HG03558 (cell line): ENCODE results near the gene PRICKLE1.
A peak's percentile ranks its signal among the peaks of the same experiment; 100 is the strongest.

Experiments used
- ATAC-seq: cut with Tn5 transposase; IDR thresholded peaks from one replicate; pipeline ENCODE4 v1.9.1; 2021; ENCODE audit warnings: moderate number of reproducible peaks; ENCODE audit not compliant: unreplicated experiment; ENCODE audit errors: extremely low read depth

Gene PRICKLE1

DNA sequence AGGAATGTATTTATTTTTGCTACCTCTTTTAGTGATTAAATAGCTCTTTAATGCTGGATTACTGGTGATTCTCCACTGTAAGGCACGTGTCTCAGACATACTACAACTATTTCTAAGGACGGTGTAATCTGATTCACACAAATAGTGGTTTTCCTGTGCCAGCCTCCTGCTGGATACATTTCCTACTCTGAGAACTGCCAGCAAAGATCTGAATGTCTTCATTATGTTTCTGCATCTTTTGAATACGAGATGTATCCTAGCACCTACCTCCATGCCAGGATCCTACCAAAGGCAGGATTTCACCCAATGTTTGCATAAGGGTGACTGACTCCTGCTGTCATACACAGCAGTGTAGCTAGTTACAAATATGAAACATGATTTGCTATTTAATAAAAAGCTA, 120.6 kb downstream of the PRICKLE1 start:
- no peak for ATAC-seq

DNA sequence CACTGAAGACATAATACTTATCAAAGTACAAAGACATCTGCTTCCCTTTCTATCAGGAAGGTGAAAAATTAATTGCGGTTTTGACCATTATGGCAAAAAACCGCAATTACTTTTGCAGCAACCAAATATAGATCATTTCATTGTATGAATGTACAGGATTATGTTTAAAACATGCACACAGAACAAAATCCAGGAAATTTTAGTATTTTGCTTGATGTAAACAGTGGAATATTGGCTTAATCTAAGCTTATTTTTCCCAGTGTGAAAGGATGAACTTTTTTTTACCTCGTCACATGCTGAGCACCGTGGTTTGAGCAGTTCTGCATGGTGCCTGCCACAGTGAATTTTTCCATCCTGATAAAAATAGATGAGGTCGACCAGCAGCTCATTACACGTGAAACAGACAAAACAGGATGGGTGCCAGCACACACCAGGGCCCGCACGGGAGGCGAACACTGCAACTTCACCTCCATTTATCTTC, 121.2 kb downstream of the PRICKLE1 start:
- no peak for ATAC-seq

DNA sequence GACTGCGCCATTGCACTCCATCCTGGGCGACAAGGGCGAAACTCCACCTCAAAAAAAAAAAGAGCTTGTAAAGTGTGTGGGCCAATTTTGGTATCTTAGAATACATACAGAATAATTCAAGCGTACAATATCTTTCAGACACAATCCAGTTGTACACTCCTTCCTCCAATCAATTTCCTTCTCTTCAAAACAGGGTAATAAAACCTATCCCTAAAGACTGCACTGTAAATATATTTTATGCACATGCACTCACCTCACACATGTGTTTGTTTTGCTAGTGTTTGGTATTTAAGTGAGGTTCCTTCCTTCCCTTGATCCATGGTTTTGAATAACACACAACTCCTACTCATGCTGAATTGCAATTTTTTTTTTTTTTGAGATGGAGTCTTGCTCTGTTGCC, 125.9 kb downstream of the PRICKLE1 start:
- no peak for ATAC-seq

DNA sequence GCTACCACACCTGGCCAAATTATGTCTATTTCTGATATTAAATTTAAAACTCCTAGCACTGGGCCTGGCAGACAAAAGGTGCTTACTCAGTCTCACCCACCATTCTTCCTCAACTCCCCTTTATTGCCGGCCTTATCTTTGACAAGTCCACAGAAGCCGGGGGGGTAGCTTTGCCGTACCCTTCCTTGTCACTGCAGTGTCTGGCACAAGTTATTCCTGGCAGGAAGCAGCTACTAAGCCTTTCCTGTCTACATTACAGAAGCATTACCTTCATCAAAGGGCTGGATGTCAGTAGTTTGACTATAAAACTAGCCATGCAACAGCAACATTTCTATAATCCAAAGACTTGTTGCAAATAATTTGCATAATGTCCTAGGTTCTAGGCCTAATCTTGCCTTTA, 127.1 kb downstream of the PRICKLE1 start:
- no peak for ATAC-seq

DNA sequence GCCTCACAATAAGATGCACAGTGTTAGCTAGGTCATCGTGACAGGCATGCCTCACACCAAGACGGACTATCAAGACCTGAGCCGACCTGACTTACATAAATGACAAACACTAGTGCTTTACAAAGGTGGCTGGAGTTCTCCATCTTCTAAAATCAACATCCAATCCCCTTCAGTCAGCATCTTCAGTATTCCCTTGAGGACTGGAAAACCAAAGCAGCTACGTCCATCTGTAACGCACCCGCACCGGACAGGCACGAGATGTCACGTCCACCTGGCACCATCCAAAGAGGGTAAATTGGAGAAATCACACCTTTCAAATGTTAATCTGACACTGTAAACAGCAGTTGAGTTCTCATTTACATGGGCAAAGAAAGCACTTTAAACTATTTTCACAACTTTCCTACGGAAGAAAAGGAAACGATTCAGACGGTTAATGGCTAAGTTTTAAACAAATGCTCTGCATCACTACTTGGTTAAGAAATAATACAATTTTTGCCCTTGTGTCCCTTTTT, 130.2 kb downstream of the PRICKLE1 start:
- no peak for ATAC-seq

DNA sequence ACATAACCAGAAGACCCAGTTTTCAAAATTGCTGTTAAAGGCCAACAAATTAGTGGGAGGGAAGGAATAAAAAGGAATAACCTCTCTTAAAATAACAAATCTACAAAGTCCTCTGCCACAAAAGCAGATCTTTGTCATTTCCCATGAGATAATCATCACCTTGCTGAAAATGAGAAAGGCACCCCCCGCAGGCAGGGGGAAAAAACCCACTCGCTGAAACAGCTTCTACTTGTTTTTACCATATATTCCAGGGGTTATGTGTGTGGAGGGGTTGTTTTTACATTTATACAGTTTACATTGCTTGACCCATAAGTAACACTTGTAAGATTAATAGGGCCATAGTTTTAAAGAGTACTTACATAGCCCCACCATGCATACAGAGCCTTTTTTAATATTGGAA, 131.0 kb downstream of the PRICKLE1 start:
- ATAC-seq, result no peak

DNA sequence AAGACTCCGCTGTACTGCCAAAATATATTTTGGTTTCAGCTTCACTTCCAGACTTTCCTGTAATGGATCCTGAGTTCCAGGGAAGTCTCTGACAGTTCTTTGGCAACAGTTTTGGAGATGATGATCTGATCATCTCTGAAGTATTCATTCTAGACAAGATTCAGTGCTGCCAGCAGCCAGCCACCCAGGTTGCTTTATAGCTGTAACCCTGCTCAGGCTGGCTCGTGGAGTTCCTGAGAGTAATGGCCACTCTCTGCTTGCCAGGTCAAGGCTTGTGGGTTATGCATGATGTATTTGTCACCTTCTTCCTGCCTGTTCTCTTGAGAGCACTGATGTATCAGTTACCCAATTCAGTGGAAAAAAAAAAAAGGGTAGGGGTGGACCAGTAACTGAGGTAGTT, 139.3 kb downstream of the PRICKLE1 start:
- no peak for ATAC-seq

DNA sequence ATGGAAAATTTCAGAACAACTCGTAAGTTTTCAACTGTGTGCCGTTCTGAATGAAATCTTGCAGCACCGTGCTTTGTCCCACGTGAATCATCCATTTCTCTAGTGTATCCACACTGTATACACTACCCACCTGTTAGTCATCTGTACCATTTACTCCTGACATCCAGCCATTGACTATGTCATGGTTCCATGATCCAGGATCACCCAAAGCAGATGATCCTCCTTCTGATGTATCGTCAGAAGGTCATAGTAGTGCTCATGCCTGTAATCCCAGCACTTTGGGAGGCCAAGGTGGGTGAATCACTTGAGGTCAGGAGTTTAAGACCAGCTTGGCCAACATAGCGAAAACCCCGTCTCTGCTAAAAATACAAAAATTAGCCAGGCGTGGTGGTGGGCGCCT, 140.7 kb downstream of the PRICKLE1 start:
- ATAC-seq, result no peak

DNA sequence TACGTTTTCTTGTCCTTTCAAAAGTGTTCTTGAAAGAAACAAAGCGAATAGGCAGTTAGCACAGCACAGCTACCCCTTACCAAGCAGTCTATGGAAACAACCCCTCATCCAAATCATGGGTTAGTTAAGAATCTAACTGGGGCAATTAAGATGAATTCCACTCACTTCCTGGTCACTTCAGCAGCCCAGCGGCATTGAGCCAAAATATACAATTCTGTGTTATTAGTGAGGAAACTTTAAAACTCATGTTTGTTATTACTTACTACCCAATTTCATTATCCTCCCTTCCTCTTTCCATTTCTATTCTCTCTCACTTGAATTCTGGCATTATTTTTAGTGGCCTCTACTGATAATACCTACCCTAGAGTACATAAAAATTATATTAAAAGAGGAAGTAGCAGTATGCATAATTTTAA, 142.2 kb downstream of the PRICKLE1 start:
- no peak for ATAC-seq

DNA sequence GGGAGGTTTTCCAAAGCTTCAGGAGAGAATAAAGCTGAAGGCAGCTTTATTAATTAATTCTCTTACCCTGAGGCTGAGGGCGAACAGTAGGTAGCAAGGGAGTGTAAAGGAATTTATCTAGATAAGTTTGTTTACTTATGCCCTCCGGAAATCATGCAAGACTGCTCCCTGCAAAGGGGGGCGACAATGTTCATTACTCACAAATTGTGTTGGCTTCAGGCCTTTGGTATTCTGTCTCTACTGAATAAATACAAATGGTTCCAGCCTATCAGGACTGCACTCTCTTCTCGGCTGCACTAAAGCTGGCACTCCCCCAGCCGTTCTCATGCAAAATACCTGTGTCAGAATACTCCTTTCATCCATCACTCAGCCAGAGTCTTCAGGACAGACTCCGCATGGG, 142.8 kb downstream of the PRICKLE1 start:
- ATAC-seq, result no peak

DNA sequence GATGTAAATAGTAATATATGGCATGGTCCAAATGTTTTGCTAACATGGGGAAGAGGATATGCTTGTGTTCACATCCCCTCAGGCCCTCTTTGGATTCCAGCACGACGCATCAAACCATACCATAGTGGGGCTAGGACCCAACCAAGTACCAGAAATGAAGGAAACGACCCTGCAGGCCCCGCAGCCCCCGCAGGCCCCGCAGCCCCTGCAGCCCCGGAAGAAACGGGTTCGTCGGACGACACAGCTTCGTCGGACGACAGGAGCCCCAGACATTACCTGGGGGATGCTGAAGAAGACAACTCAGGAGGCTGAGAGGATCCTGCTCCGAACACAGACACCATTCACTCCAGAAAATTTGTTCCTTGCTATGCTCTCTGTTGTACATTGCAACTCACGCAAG, 143.7 kb downstream of the PRICKLE1 start:
- ATAC-seq, result no peak

DNA sequence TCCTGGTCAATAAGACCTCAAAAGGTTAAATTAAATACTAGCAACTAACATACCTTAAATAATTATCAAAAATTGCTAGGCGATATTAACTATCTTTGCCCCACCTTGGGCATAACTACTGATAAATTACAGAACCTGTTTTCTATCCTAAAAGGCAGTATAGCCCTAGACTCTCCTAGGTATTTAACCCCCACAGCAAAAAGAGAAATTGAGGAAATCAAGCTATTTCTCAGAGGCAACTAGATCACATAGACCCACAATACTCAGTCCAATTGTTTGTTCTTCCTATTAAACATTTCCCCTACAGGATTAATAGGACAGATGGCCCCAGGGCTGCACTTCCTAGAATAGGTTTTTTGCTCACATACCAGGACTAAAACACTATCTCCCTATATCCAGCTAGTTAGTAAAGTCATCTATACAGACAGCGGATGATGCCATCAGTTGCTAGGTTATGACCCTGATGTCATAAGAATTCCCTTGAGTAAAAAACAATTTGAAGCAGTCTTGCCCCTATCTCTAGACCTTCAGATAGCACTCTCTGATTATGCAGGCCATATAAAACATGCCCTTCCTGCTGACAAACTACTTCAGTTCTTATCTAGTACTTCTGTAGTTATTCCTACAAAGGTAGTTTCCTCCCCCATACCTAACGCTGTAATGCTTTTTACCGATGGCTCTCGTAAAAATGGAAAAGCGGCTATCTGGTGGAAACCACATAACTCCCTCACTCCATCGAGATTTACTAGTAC, 145.2 kb downstream of the PRICKLE1 start:
- no peak for ATAC-seq

DNA sequence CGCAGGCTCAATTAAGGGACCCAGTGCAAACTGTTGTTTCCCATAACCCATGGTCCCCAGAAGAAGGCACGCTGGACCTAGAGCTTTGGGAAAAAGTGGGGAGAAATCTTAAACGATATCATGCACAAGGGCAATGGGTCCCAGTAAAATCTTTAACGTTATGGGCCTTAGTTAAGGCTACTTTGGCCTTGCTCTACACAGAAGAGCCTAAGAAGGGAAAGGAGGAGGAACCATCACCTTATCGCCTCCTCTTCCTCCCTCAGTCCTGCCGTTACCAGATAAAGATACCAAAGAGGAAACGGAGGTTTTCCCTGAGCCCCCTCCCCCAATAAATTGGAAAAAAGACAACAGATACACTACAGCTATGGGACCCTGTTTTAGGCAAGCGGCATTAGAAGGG, 146.7 kb downstream of the PRICKLE1 start:
- no peak for ATAC-seq

DNA sequence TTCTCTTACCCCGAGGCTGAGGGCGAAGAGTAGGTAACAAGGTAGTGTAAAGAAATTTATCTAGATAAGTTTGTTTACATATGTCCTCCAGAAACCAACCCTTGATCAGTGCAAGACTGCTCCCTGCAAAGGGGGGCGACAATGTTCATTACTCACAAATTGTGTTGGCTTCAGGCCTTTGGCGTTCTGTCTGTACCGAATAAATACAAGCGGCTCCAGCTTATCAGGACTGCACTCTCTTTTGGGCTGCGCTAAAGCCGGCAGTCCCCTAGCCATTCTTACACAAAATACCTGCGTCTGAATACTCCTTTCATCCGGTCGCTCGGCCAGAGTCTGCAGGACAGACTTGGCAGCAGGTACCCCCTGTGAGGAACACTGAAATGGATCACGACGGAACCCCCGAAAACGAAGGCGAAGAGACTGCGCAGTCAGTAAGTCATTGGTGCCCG, 147.2 kb downstream of the PRICKLE1 start:
- no peak for ATAC-seq

DNA sequence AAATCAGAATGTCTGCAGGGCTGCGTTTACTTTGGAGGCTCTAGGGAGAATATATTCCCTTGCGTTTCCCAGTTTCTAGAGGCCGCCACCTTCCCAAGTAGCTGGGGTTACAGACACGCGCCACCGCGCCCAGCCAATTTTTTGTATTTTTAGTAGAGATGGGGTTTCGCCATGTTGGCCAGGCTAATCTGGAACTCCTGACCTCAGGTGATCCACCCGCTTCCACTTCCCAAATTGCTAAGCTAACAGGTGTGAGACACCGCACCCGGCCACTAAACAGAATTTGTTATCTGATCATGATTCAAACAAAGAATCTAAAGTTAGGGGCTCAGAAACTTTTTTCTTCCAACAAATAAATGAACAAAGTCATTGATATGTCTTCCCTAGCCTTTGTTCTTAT, 148.9 kb downstream of the PRICKLE1 start:
- no peak for ATAC-seq

DNA sequence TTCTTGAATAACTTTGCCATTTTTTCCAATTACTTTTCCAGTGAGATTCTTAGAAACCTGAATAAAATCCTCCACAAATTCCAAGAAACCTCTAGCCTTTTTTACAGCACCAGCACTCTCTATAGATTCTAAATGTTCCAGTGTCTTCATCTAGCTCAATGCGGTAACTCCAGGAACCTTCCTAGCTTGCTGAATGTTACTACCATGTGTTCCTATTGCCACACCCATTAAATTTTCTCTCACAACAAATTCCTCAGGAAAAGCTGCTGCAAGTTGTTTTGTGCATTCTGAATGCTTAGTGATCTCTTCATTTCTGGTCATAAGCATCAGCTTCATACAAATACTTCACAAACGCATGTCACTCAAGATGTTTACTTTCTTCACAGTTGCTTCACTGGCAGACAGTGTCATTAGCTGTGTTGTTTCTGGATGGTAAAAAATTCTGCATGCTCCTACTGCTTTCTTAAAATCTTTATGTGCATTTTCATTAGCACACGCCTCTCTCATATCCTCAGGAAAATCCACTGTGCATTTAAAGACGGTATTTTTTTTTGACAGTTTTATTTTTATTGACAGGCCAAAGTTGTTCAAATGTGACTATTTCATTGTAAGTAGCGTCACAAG, 156.9 kb downstream of the PRICKLE1 start:
- no peak for ATAC-seq

DNA sequence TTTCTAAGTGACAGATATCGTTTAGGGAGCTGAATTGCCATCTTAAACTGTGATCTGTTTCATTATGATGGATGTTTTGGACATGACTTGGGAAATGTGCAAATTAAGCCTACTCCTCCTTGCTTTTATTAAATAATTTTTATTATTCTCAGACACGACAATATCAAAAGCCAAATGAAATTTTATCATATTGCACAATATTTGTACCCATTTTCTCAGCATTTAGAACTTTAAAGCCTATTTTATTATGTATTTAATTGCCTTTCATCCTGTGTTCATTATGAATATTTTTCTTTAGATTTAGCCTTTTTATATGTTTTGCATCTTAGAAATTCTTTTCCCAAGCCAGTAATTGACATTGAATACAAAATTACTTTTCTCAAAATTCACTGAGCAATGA, 160.7 kb downstream of the PRICKLE1 start:
- ATAC-seq, result no peak

DNA sequence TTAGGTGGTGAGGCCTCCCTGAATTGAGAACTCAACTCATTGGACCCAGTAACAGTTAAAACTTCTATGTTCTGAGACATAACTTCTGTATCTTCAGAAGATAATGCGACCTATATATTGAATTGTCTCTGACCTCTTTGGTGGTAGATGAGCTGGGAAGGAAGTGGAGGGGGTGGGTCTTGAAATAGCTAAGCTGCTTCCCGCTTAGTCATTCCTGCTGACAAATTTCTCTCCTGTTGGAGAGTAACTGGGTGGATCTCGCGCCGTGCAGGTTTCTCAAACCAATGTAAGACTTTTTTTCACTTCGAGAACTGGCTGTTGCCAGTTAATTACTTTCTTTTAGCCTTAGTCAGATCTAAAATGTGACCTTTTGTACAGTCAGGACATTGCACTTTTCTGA, 162.8 kb downstream of the PRICKLE1 start:
- no peak for ATAC-seq

DNA sequence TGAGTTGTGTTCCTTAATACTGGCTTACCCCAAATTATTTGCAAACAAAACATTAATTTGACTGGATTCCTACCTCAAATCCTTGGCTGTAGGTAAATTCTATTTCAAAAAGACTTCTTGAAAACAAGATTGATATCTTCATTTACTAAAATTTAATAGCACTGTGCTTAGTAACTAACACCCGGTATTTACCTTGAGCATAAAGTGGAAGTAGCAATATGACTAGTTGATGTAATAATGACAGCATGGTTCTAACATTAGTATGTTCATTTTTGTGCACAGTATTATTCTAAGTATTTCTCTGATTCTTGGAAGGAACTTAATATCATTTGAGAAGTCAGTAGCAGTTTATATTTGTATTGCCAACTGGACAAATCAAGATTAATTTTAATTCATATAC, 166.8 kb downstream of the PRICKLE1 start:
- ATAC-seq, result no peak

DNA sequence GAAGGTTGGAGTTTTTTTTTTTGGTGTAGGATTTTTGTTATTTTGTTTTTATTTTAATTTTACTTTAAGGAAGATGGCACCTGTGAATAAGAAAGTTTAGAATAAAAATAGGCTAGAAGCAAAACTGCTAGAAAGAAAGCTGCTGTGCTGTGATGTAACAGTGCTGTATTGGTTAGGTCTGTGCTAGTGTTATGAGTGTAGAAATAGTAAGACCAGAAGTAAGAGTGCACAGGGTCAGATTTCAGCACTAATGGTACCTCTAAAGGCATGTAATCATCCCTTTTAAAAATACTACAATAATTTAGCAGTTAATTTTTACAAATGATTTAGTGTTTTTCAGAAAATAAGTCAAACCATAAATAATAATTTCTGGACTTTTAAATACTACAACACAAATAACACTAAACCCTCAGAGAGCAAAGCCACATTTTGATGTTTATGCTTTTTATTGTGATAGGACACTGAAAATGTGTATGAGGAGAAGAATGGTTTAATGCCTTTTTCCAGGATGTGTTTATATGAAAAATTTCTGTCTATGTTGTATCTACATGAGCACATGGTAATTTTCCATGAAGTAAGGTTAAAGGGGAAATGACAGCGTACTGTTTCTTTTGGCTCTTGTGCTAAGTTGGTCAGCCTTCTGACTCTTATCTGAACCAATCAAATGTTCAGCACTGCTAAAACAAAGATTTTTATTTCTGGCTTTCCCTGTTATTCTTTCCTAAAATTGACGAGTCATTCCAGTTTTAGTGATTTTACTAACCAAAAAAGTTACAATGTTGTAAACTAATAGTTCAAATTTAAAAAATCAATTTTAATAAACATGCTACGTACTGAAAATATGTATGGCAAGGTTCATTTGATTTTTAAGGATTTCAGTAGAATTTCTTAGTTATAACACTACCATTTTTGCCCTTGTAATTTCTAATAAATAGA, 167.4 kb downstream of the PRICKLE1 start:
- ATAC-seq, result peak; percentile 92

DNA sequence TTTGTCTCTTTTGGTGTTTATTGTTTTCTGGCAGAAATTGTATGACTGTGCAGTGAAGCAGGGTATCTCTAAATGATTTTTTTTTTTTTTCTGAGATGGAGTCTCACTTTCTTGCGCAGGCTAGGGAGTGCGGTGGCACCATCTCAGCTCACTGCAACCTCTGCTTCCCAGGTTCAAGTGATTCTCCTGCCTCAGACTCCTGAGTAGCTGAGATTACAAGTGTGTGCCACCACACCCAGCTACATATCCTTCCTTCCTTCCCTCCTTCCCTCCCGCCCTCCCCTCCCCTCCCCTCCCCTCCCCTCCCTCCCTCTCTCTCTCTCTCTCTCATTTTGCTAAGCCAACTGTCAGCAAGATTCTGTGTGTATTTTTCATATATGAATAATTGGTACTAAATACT, 169.2 kb downstream of the PRICKLE1 start:
- no peak for ATAC-seq
